AG09309 (cell line): ENCODE measurements around the gene TCERG1L.

Experiments
- DNase-seq: peaks from one replicate; pipeline ENCODE4 v3.0.0-alpha.2; 2010; ENCODE audit warnings: low read depth
- H3K4me3 ChIP-seq: 2 replicates; pipeline ENCODE4 v1.5.1; 2011; ENCODE audit warnings: mild to moderate bottlenecking, low read depth, low read length, moderate library complexity; ENCODE audit not compliant: control insufficient read depth
- TF ChIP-seq, protein P1 (sequence below): IDR thresholded peaks from 2 replicates; pipeline ENCODE4 v1.5.1; 2011; ENCODE audit warnings: mild to moderate bottlenecking, low read depth, low read length, inconsistent platforms; ENCODE audit not compliant: insufficient read depth, control insufficient read depth; ENCODE audit errors: missing control alignments

Gene TCERG1L

DNA sequence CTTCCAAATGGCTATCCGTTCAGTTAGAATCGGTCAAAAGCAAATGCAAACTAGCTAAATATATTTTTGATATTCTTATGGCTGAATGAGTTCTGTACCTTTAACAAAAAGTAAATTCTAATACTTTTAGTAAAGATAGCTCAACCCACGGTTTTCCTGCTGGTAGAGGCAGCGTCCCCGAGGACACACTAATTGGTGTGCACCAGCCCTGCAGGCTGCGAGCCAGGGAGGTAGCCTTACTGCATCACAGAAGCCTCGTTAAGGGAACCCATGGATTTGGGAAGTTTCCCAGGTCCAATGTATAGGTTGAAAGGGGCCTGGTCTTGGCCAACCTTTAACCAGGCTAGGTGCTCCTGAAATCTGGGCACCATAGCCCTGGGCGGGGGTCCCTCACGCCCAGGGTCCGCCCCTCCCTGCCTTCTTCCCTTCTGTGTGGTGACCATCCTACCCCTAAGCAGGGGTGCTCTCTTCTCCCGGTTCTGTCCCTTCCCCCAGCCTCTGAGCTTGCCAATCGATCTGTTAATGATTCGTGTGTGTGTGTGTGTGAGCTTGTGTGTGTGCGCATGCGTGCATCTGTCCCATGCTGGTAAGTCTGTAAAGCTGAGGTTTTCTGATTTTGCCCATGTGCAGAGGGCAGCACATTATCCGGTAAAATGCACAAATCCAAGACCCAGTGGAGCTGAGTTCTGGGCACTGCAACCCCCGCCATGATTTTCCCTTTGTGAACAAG is 191.7 kb downstream of the TCERG1L start:
- DNase-seq: no peak
- H3K4me3 ChIP-seq: no peak overlapping the region
- TF ChIP-seq, protein P1, sequence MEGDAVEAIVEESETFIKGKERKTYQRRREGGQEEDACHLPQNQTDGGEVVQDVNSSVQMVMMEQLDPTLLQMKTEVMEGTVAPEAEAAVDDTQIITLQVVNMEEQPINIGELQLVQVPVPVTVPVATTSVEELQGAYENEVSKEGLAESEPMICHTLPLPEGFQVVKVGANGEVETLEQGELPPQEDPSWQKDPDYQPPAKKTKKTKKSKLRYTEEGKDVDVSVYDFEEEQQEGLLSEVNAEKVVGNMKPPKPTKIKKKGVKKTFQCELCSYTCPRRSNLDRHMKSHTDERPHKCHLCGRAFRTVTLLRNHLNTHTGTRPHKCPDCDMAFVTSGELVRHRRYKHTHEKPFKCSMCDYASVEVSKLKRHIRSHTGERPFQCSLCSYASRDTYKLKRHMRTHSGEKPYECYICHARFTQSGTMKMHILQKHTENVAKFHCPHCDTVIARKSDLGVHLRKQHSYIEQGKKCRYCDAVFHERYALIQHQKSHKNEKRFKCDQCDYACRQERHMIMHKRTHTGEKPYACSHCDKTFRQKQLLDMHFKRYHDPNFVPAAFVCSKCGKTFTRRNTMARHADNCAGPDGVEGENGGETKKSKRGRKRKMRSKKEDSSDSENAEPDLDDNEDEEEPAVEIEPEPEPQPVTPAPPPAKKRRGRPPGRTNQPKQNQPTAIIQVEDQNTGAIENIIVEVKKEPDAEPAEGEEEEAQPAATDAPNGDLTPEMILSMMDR: no peak

DNA sequence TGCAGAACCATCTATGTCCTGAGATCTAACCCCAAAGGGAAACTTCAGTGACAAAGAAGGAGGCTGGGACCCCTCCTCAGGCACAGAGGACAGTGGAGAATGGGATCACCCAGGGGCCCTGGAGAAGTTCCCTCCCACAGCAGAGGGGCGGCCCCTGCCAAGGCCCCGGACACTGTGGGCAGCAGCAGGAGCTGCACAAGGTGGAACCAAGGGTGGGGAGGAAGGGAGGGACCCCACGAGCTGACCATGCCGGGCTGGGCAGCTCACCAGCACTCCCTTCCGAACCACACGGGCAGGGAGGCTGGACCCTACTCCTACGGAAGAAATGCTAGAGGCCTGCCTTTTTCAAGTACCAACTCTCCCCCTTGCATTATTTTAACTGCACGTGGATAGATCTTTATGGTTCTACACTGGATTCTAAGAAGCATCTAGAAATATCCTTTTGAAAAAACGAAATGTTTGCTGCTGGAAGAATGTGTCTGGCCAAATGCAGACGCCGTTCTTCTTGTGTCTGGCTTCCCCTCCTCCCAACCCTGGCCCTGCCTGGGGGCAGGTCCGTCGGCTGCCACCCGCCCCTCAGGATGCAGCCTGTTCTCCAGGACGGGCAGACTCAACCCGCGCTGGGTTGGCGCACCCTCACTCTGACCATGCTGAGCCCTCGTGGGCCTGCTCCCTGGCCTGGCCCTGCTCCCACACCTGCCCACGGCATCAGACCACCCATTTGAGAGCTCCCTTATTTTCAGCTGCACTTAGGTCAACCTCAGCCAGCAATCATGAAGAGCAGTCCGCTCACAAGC is 193.9 kb downstream of the TCERG1L start:
- TF ChIP-seq, protein P1: no peak
- DNase-seq: no peak
- H3K4me3 ChIP-seq: no peak overlapping the region

DNA sequence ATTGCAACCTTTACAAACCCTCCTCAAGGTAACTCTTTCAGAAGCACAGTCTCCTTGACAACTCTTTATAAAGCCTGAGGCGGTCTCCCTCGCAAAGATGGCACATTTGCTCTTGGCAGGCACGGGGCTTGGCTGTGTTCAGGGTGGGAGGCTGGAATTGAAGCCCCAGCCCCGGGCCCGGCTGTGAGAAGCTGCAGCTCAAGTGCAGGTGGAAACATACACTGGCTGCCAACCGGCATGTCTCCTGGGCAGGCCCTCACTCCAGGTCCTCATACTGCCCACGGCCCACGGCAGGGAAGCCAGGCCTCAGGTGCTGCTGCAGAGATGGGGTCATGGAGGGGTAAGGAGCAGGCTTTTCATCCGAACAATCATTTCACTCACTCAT is 194.5 kb downstream of the TCERG1L start:
- no peak for DNase-seq
- H3K4me3 ChIP-seq: no peak overlapping the region
- TF ChIP-seq, protein P1: no peak

DNA sequence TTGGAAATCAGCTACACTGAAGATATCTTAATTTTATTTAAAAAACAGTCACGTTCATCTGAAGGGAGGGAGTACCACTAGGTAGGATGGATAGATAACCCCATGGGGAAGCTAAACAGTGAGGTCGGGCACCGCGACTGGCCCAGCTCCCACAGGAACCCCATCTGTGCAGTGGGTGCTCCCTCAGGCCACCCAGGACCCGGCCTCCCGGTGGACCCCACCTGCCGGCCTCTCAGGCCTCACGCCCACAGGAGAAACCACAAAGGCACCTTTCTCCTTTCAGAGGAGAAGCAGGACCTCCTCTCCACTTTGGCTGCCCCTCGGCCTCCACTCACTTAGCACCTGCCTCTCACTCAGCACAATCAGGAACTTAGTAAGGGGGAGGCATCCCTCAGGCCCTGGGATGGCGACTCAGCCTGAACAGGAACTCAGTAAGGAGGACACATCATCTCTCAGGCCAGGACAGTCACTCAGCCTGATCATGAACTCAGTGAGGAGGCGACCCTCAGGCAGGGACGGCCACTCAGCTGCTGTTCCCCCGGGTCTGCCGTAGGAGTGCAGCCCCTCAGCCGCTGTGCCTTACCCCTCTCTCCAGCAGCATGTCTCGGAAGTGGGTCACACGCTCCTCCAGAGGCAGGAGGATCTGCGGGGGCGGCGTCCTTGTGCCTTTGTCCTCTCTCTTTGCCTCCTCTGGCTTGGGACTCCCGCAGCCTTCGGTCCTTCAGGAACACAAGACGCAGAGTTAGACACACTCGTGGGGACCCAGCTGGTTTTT is 195.1 kb downstream of the TCERG1L start:
- H3K4me3 ChIP-seq: no peak overlapping the region
- DNase-seq: no peak
- TF ChIP-seq, protein P1: no peak

DNA sequence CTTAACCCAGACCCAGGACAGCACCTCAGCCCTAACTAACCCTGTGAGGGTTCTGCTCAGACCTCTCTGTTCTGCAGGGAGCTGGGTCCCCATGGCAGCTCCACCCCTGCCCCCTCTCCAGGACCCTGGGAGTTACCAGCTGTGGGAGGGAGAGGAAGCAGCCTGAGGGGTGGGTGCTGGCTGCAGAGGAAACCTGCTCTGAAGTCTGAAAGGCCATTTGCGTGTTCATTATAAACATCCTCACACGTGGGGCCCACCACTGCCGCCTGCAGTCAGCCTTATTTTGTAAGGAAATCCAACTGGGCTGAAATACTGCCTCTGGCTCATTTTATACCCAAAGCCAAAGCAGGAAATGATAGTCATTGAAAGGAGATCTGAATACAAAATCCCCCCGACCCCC is 195.7 kb downstream of the TCERG1L start:
- DNase-seq: no peak
- no peak overlapping the region for H3K4me3 ChIP-seq
- TF ChIP-seq, protein P1: no peak

DNA sequence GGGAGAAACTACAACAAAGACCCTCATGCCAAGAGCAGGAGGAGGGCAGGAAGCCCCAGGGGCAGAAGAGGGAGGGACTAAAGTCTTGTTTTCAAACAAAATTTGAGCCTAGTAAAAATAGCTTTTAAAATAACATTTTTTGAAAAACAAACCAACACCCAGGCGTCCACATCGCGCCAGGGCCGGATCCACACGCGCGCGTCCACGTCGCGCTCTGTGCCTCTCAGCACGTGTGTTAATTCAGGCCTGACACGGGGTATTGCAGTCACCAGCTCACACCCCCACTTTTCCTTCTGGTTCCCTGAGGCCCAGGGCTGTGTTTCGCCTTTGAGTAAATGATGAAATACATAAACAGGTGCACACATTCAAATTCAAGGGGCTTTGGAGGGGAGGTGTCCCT is 196.2 kb downstream of the TCERG1L start:
- TF ChIP-seq, protein P1: no peak
- no peak for DNase-seq
- no peak overlapping the region for H3K4me3 ChIP-seq
